NK-92 (cell line): ENCODE data around the gene CHD2.
"Not testable (repeated sequence)": the region's sequence is repeated elsewhere in the genome, so short reads cannot be mapped to it uniquely, and the experiment has no call there.

Experiments
- DNase-seq: peaks from one replicate; lab custom pipeline; 2025; ENCODE audit not compliant: unreplicated experiment; lab: John Stamatoyannopoulos, UW

The CHD2 gene

DNA sequence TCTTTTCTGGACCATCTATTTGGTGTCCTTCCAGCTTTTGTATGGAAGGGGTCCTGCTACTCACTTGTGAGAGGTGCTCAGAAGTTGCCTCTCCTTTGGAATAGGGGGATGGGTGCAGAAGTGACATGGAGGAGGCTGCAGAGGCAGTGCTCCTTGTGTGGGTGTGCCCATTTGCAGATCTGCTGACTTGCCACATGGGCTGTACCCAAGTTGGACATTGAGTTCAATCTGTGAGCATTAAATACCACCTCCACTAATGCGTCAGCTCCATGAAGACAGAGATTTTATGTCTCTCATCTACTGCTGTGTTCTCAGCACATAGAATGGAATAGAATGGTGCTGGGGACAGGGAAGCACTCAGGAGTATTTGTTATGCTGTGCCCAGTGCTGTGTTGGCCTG, 112.7 kb downstream of the CHD2 start:
- no peak for DNase-seq

DNA sequence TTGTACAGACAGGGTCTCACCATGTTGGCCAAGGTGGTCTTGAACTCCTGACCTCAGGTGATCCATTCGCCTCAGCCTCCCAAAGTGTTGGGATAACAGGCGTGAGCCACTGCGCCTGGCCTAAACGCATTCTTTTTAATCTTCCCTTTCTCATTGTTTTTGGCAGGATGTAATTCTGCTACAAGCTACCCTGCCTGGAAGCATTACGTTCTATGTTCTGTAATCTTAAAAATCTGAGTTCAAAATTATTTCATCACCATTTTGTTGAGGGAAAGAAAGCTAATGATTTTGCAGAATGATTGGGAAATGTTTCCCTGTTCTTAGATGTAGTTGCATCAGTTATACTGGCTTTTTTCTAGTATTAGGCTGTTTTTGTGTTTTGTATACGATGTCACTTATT, 117.4 kb downstream of the CHD2 start:
- DNase-seq: no peak

DNA sequence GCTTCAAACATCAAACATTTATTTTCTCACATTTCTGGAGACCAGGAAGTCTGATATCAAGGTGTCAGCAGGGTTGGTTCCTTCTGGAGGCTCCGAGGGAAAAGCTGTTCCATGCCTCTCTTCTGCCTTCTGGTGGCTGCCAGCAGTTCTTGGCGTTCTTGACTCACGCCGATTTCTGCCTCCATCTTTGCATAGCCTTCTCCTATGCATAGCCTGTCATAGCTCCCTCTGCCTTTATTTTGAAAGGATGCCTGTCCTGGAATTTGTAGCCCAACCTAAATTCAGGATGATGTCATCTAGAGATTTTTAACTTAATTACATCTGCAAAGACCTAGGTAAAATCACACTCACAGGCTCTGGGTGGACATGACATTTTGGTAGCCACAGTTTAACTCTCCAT, 118.5 kb downstream of the CHD2 start:
- DNase-seq: no peak

DNA sequence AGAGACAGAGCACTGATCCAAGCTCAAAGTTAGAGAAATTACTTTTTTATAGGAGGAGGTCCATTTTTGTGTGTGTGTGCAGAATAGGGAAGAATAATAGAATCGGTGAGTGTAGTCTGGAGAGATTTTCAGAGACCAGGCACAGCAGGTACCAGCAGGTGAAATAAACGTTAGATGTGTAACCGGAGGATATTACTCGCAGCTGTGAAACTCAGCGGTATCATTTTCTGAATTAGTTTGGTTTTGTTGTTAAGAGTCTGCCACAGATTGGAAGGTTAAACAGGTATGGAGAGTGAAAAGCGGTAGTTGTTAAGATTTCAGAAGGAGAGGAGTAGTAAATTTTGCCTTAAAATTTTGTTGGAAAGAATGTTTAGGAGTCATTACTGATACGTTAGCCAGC, 119.0 kb downstream of the CHD2 start:
- no peak for DNase-seq

DNA sequence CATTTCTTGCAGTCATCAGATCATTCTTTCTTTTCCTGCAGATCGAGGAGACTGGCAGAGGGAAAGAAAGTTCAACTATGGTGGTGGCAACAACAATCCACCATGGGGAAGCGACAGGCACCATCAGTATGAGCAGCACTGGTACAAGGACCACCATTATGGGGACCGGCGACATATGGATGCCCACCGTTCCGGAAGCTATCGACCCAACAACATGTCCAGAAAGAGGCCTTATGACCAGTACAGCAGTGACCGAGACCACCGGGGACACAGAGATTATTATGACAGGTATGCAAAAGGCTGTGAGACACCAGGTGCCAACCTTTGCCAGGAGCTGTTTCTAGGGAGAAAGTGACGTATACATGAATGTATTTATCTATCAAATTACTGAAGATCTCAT, 119.8 kb downstream of the CHD2 start:
- no peak for DNase-seq

DNA sequence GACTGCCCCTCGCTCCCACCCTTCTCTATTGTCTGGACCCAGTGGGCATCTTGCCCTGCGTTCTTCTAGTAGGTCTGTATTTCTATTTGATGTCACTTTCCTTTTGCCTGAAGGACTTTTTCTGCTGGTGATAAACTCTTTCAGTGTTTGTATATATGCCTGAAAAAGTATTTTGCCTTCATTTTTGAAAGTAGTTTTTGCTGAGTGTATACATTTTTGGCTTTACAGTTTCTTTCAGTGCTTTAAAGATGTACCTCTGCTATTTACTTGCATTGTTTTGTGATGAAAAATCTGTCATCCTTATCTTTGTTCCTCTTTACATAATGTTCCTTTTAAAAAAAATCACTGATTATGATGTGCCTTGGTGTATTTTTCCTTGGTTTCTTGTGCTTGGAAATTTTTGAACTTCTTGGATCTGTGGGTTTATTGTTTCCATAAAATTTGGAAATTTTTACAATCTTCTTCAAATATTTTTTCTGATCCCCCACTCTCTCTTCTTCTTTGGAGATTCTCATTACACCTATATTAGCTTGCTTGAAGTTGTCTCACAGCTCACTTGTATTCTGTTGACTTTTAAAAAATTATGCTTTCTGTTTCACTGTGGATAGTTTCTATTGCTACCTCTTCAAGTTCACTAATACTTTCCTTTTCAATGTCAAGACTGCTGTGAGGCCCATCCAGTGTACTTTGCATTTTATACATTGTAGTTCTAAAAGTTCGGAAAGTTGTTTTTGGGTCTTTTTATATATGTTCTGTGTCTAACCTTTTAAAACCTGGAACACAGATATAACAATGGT, 121.0 kb downstream of the CHD2 start:
- no peak for DNase-seq

DNA sequence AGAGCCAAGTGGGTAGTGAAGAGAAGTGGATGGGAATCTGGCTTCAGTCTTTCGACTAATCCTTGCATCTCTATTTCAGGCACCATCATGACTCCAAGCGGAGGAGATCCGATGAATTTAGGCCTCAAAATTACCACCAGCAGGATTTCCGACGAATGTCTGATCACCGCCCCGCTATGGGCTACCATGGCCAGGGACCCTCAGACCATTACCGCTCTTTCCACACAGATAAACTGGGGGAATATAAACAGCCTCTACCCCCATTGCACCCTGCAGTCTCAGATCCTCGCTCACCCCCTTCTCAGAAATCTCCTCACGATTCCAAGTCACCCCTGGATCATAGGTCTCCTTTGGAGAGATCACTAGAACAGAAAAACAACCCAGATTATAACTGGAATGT, 124.2 kb downstream of the CHD2 start:
- no peak for DNase-seq

DNA sequence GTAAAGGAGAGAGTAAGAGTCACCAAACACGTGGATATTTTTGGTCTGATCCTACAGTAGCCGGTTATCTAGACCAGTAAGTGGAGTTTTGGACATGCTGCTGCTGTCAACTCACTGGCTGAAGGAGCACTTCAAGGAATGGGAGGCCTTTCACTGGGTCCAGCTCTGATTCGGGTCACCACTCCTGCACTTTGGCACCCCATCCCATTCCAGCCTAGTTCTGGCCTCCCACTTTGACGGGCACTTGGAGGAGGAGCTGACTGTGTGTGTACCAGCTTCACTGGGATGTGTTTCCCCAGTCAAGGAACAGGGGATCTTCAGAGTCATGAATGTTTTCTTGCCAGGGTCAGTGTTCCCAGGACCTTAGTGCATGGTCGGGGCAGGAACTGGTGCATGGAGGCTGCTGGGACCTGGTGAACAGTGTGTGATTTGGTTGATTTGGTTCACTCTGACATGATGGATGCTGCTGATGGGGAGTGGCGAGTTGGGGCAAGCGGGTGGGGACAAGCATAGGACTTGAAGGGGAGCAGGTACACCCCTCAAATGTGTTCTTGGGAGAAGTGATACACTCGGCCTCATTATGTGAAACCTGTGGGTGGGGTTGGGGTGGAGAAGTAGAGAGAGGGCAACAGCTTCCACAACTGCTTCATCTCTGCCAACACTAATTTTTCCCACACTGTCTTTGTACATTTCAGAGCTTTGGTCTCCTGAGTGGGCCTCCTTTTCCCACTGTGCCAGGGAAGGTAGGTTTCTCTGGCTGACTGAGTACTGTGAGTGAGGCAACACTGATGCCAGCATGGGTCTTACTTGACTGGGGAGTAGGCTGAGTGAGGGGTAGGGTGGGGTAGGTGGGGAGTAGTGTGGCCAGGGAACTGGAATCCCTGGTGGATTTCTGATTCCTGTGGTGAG, 124.8 kb downstream of the CHD2 start:
- DNase-seq: no peak

DNA sequence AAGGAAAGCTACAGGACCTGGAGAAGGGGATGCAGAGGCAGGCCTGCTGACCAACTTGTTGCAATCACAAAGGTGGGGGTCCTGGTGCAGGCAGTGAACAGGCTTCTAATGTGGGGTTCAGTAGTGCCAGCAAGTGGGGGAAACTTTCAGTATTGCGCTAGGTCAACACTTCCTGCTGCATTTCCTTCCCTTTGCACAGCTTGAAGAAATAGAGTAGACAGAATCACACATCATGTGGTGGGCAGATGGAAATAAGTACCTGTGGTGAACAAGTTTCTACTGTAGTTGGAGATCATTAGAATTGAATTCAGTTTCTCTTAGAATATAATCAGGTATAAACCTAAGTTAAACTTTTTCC, 125.5 kb downstream of the CHD2 start:
- no peak for DNase-seq

DNA sequence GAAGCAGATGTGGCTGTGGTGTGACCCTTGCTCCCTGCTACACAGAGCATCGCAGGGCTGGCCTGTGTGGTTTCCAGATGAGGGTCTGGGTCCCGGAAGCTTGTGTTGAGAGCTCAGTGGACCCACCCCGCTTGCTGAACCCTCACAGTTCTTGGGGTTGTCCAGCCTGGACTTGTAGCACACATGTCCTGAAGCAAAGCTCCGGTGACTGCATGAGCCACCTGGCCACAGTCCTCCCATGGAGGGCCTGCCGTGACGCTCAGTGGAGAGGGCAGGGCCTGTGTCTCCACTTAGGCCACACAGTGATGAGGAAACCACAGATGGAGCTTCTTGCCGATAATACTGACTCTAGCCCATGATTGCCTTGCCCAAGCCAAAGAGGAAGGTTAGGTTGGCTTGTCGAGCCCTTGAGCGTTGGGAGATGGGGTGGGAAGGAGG, 126.3 kb downstream of the CHD2 start:
- DNase-seq: no peak

DNA sequence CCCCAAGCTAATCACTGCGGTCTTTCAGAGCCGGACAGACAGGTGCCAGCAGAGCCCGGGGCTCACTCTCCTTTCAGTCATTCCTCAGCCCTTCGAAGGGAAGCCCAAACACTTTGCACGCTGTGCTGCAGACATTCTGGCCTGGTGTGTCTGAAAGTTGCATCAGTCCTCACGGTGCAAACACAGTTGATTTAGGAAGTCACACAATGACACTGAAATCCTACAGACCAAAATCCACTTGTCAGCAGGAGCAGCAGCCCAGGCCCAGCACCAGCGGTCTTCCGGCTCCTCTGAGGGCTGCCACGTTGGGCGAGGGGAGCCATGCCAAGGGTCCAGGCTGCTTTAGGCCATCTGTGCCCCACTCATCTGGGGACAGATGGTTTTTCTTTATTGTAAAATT, 127.3 kb downstream of the CHD2 start:
- DNase-seq: no peak

DNA sequence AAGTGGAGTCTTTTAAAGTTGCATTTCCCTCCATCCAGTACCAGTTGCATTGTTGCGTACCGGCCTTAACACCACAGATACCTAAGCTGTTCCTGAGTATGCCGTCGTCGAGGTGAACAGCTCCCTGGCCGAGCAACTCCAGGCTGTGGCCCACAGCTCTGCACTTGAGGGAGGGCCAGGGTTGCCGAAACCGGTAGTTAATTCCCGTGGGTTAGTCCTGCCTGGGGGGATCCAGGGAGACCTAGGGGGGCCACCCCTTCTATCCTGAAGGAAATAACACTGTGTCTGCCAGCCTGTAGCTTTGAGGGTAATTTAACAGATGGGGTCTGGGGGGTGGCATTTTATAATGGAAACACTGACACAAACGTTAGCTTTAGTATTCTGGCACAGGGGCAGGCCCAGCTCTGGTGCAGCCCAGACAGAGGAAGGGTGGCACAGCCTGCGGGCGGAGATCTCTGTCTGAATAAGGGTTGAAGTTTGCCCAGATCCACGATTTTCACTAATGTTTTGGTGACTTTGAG, 128.0 kb downstream of the CHD2 start:
- no peak for DNase-seq

DNA sequence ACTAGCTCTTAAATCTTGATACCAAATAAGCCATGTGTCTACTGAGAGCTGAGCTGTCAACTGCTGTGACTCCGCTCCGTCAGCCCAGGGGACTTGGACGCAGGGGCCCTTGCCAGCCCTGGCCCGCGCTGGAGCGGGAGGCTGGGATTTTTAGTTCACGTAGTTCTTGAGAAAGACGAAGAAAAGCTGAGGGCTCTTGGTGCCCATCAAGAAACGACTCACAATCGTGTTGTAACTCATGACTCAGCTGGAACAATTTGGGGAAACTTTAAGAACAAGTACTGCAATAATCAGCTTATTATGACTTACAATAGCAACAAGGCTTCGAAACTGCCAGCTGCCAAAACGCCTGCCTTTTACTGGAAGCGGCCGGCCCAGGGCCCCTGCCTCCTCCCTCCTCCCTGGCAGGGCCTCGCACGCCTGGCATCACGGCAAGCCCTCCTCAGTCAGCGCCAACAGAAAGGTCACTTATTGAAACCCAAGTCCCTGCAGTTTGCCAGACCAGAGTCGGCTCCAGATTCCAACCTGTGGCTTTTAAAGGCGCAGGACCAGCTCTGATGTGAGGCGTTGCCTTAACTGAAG, 128.6 kb downstream of the CHD2 start:
- no peak for DNase-seq

DNA sequence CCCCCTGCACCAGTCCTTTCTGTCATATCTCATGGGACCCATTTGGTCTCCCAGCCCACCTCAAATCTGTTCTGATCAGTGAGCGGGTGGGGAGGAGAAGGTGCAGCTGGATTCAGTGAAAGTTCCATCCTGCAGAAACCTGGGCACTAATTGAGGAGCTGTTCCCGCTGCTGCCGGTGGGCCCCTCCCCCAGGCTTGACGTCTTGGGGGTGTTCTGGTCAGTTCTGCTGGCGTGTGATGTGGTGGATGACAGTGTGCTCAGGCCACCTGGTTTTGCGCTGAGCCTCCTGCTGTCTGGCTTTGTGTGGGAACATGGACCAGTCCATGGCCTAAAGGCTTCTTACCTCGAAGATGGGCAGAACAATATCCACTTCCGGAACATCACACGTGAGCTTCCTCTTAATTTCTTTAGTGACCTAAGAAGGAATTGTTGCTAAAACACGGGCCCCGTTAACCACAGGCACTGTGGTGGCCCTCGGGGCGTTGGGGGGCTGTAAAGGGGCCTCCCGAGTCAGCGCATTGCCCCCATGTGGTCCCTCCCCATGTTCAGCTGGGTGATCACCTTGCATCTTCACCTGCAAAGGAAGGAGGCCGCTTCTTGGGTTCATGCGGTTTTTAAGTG, 129.2 kb downstream of the CHD2 start:
- no peak for DNase-seq

DNA sequence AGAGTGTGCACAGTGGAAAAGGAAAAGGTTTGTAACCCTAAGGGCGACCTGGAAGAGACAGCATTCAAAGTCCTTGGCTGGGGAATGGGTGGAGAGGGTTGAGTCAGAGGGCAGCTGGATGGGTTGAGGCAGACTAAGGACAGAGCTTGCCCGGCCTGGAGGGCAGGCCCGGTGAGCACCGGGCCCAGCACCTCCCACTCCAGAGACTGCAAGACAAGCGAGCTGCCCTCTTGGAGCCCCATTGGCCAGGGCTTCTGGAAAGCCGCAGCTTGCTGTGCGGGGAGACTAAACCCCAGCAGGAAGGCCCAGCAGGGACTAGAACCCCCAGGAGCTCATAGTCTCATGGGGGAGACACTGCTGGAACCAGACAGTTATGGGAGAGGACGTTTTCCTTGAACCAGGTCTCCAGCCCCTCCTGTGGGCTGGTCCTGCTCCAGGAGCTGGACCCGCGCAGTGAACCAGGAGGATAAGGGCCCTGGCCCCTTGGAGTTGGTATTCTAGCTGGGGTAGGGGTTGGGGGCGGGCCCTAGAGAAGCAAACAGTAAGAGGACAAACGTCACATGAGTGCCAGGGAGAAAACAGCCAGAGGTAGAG, 129.8 kb downstream of the CHD2 start:
- no peak for DNase-seq

DNA sequence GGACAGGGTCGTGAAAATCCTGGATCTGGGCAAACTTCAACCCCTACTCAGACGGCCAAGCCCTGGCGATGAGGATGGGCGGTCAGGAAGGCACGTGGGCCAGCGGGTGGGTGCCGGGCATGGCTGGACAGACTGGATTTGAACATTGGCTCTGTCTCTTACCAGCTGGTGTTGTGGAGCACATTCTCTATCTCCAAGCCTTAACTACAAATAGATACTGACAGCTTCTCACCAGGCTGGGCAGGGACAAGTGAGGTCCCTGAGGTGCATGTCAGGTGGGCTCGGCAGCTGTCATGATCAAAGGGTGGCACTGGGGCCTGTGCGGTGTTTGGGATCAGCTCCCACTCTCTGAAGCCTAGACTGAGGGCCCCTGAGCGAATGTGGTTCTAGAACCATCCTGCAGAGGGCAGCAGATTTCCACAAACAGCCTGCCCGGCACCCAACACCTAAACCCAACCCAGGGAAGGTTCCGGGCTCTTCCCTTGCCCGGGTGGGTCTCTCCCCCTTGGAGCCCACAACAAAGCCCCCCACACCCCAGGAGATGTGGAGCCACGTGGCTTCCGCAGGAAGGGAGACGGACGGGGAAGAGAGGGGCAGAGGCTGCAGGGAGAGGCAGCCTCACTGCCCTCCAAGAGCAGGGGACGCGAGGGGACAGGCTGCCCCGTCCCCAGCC, 130.4 kb downstream of the CHD2 start:
- no peak for DNase-seq

DNA sequence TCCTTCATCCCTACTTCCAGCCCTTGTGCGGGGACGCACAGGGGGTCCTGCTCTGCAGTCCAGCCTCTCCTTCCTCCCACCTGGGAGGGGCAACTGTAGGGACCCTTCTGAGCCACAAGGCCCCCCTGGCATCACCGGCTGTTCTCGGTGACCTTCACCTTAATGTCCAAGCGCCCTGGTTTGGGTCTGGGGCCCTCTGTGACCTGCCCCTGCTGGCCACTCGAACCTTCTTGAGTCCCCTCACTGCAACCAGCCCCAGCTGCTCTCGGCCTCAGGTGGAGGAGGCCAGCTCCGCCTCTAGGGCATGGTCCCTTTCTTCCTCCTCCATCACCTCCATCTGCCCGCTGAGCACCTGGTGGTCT, 131.0 kb downstream of the CHD2 start:
- no peak for DNase-seq

DNA sequence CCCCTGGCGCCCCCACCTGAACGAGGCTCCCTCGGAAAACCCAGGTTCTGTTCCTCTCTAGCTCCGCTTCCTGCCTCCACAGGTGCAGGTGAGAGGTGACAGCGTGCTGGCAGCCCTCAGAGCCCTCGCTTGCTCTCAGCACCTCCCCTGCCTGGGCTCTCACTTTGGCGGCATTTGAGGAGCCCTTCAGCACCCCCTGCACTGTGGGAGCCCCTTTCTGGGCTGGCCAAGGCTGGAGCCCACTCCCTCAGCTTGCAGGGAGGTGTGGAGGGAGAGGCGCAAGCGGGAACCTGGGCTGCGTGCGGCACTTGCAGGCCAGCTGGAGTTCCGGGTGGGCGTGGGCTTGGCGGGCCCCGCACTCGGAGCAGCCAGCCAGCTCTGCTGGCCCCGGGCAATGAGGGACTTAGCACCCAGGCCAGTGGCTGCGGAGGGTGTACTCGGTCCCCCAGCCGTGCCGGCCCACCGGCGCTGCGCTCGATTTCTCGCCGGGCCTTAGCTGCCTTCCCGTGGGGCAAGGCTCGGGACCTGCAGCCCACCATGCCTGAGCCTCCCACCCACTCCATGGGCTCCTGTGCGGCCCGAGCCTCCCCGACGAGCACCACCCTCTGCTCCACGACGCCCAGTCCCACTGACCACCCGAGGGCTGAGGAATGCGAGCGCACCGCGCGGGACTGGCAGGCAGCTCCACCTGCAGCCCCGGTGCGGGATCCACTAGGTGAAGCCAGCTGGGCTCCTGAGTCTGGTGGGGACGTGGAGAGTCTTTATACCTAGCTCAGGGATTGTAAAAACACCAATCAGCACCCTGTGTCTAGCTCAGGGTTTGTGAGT, 131.6 kb downstream of the CHD2 start:
- not testable (repeated sequence) for DNase-seq

DNA sequence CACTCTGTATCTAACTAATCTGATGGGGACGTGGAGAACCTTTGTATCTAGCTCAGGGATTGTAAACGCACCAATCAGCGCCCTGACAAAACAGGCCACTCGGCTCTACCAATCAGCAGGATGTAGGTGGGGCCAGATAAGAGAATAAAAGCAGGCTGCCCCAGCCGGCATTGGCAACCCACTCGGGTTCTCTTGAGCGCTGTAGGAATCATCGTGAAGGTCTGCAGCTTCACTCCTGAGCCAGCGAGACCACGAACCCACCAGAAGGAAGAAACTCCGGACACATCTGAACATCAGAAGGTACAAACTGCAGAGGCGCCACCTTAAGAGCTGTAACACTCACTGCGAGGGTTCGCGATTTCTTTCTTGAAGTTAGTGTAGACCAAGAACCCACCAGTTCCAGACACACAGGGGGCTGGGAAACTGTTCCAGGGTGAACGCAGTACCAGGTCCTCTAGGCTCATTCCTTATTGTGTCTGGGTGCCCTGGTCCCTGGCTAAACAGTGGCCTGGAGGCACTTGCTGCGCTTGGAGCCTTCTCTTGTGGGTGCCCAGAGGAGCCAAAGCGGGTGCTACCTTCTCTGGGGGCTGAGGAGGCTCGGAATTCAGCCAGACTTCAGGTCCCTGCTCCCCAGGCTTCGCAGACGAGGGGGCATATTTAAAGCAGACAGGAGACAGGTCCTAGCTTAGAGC, 132.5 kb downstream of the CHD2 start:
- not testable (repeated sequence) for DNase-seq
